Breast epithelium (tissue), 3 donors: Measurements from ENCODE around the gene LONP1.

Source experiments
- CTCF ChIP-seq, 3 donors: fragments of 450-650 bp; IDR thresholded peaks; one replicate each; pipeline ENCODE4 v1.5.1; 2016 to 2017; ENCODE audit warnings: antibody characterized with exemption in 3 of 3, mild to moderate bottlenecking in 3 of 3, moderate library complexity in 3 of 3
- POLR2A ChIP-seq: fragments of 450-650 bp; IDR thresholded peaks from one replicate; pipeline ENCODE4 v1.6.1; 2016; ENCODE audit warnings: antibody characterized with exemption, mild to moderate bottlenecking, moderate library complexity
- POLR2AphosphoS5 ChIP-seq, 3 donors: sonication (generic); formaldehyde crosslinking; IDR thresholded peaks; one replicate each; pipeline ENCODE4 v1.6.1; 2017; ENCODE audit warnings: antibody characterized with exemption in 3 of 3

DNA sequence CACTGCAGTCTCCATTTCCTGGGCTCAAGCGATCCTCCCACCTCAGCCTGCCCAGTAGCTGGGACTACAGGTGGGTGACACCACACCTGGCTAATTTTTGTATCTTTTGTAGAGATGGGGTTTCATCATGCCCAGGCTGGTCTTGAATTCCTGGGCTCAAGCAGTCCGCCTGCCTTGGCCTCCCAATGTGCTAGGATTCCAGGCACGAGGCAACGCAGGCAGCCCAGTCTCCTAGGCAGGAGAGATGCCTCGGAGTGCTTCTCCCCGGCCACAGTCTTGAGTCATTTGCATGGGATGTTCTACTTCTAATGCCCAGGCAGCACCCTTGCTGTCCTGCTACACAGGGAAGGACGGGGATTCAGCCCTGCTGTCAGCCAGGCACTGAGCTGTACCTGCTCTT lies 48.3 kb downstream of the LONP1 start:
- no peak for TF ChIP-seq CTCF (IDR thresholded peaks at IDR 0.05)
- no peak for TF ChIP-seq POLR2A
- TF ChIP-seq POLR2AphosphoS5 (IDR thresholded peaks at IDR 0.05) = no peak
